Superior temporal gyrus (tissue), 1 donor: ENCODE results near the gene GGT5.
"Not testable (repeated sequence)": the region's sequence is repeated elsewhere in the genome, so short reads cannot be mapped to it uniquely, and the experiment has no call there.

ENCODE experiments used
- DNase-seq: peaks from one replicate; pipeline ENCODE4 v3.0.0-alpha.2; 2016; ENCODE audit errors: extremely low spot score

GGT5 gene

GRCh38 chr22:24183321-24184031, 61.4 kb downstream of the GGT5 start:
- no peak for DNase-seq

- not testable (repeated sequence) for DNase-seq
Measured at GRCh38 chr22:24182900-24183246, 62.0 kb downstream of the GGT5 start.

- no peak for DNase-seq
Measured at GRCh38 chr22:24181996-24182899, 62.6 kb downstream of the GGT5 start.

GRCh38 chr22:24181088-24181995, 63.5 kb downstream of the GGT5 start, which contains the start of gene SUSD2:
TSS of gene SUSD2 (plus strand) at chr22:24181487. CDS start at chr22:24181520, 33 bp downstream.
- DNase-seq = no peak

- DNase-seq = no peak
Measured at GRCh38 chr22:24180316-24181087, 64.4 kb downstream of the GGT5 start.

GRCh38 chr22:24179478-24180210, 65.2 kb downstream of the GGT5 start:
- DNase-seq = no peak

GRCh38 chr22:24178502-24179440, 66.1 kb downstream of the GGT5 start:
- DNase-seq = no peak

- no peak for DNase-seq
Measured at GRCh38 chr22:24178021-24178431, 66.9 kb downstream of the GGT5 start.

GRCh38 chr22:24177456-24177855, 67.4 kb downstream of the GGT5 start:
- DNase-seq = no peak

- DNase-seq = no peak
Measured at GRCh38 chr22:24177045-24177444, 67.8 kb downstream of the GGT5 start.

GRCh38 chr22:24176630-24177029, 68.3 kb downstream of the GGT5 start:
- no peak for DNase-seq

- no peak for DNase-seq
Measured at GRCh38 chr22:24176040-24176439, 68.8 kb downstream of the GGT5 start.

- peak; percentile 72 for DNase-seq
Measured at GRCh38 chr22:24175160-24175808, 69.6 kb downstream of the GGT5 start.

- no peak for DNase-seq
Measured at GRCh38 chr22:24171822-24172221, 73.1 kb downstream of the GGT5 start.

- no peak for DNase-seq
Measured at GRCh38 chr22:24170632-24171031, 74.2 kb downstream of the GGT5 start.

GRCh38 chr22:24170188-24170587, 74.7 kb downstream of the GGT5 start:
- no peak for DNase-seq
